Activated CD8-positive, alpha-beta memory T cell treated with anti-CD3 and anti-CD28 coated beads, Interleukin-2, amount 50 U/mL, for 1 hour (primary cell): ENCODE measurements around the gene GCGR.
A peak's percentile ranks its signal among the peaks of the same experiment; 100 is the strongest.

Experiments
- DNase-seq: peaks from one replicate; pipeline ENCODE4 v3.0.0-alpha.2; 2020; ENCODE audit errors: extremely low read depth

The GCGR gene

GRCh38 chr17:81846743-81847689, 43.1 kb downstream of the GCGR start:
- no peak for DNase-seq

- DNase-seq, result no peak
Measured at GRCh38 chr17:81849457-81849856, 45.5 kb downstream of the GCGR start.

DNA sequence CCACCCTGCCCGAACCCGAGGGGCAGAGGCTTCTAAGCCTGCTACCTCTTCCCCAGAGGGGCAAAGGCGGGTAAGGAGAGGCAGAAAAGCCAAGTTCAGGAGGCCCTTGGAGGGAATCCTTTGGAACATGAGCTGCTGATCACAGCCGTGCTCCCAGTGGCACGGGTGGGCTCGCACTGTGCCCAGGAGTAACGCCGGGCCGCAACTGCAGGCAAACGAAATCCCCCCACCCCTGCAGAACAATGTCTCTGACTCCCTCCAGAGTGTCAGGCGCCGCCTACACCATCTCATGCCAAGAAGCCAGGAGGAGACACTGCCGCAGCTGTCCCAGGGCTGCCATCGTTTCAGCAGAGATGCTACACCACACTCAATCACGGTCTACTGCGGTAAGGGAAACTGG, 47.5 kb downstream of the GCGR start:
- no peak for DNase-seq

- no peak for DNase-seq
Measured at GRCh38 chr17:81852237-81852636, 48.3 kb downstream of the GCGR start.

GRCh38 chr17:81854974-81855774, 51.2 kb downstream of the GCGR start:
- no peak for DNase-seq

- DNase-seq, result no peak
Measured at GRCh38 chr17:81858170-81858966, 54.4 kb downstream of the GCGR start.

DNA sequence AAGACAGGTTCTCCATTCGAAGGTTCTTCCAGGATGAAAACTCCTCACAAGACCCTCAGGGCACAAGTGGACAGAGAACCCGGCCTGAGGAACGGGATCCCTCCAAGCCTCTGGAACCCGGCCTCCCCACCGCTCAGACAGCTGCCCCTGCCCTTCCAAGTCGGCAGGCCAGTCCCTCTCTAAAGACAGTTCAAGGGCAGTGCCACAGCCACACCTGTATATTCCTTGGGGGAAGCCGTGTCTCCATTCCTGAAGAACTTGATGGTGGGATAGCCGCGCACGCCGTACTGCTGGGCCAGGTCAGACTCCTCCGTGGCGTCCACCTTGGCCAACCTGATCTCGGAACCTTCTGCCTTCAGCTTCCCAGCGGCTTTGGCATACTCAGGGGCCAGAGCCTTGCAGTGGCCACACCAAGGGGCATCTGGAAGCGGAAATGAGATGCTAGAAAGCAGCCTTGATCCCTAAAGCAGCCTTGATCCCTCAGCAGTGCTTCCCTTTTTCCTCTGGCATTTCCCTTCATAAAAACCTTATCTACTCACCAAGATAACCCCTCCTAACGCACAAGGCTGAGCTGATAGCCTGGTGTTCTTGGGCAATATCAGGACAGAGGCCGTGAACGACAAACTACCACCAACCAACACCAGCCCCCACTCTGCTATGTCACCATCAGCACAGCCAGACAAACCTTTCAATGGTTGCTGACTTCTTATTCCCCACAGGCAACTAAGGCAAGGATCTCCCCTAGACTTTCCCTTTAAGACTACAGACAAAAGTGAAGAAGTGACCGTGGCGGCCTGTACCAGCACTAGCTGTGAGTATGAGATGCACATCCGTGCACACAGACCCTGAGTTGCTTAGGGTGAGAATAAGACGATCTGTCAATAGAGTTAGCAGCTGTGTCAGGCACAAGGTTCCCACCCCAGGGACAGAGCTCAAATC, 55.3 kb downstream of the GCGR start:
- no peak for DNase-seq

DNA sequence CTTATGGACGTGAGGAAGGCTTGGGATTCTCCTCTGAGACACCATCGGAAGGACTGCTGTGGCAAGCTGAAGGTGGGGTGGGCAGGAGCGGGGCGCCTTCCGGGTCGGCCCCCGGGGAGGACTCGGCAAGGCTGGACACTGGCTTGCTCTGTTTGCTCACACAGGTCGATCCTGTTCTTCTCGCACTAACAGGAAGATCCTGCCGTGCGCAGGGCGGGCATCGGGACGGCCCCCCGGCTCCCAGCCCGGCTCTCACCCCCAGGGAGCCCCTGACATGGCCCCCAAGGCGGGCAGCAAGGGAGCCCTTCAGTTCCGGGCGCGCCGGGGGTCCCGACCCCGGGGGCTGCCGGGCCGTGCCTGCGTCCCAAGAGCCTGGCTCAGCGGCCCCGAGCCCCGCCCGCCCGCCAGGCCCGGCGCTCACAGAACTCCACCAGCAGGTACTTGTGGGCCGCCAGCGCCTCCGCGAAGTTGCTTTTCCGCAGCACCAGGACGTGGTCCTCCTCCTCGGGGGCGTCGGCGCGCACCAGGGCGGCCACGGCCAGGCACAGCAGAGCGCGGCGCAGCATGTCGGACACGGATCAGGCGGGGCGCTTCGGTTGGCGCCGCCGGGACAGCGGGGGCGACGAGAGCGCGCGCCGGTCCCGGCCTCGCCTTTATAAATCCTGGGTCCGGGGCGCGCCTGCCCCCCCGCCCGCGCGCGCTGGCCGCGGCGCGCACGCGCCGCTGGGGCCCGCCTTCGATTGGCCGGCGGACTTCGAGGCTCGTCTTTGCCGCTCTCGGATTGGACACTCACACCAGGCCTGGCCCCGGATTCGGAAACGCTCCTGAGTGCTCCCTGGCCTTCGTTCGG, 56.2 kb downstream of the GCGR start, which contains the start of gene P4HB:
P4HB (minus strand) TSS at position 630 of the 850 bp plus-strand sequence; CDS start at position 566, 64 bp downstream.
- no peak for DNase-seq

DNA sequence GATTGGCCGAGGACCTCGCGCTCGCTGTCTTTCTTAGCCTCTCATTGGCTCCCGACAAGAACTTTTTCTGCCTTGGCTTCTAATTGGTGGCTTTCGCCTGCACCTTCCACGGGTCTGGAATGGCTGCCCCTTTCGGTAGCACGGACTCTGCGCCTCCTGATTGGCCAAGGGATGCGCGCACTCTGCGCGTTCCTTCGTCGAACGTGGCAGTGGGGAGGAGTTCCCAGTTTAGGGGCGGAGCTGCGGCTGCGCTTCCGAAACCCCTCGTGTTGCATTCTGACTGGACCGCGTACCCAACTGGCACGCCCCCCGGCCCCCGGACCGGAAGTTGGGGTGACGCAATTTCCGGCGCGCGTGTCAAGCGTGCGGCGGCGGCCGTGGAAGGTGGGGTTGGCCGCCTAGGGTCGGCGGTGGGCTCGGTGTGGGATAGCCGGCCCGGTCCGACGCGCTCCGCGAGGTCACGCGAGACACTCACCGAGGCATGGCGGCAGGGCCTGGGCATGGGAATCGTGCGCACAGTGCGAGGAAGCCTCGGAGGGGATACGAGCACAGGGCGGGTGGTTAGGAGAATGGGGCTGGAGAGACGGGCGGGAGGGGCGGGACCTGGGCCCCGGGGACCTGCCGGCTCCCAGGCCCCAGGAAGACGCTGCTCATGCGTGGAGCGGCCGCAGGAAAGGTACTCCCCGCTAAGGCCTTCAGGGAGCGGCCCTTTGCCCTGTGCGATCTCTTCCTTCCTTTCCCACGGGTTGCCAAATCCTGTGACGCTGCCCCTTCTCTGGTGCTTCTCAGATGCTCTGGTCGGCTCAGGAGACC, 57.0 kb downstream of the GCGR start:
- DNase-seq, result peak; percentile 98

- no peak for DNase-seq
Measured at GRCh38 chr17:81863123-81863675, 59.2 kb downstream of the GCGR start.
